Upper lobe of left lung (tissue), 4 donors: ENCODE results near the gene PCBP3.

Experiments used
- POLR2AphosphoS5 ChIP-seq, 2 donors: sonication (generic); formaldehyde crosslinking; IDR thresholded peaks; one replicate each; pipeline ENCODE4 v1.5.1; 2017; ENCODE audit warnings: antibody characterized with exemption in 2 of 2
- TF ChIP-seq, protein P1 (sequence below), 6 experiments: fragments of 450-650 bp in 4 of 6; fragments of 200-600 bp in 2 of 6; sonication (generic) in 2 of 6; IDR thresholded peaks; one replicate each; pipeline ENCODE4 v1.5.1; 2016 to 2019; ENCODE audit warnings: antibody characterized with exemption in 6 of 6

DNA sequence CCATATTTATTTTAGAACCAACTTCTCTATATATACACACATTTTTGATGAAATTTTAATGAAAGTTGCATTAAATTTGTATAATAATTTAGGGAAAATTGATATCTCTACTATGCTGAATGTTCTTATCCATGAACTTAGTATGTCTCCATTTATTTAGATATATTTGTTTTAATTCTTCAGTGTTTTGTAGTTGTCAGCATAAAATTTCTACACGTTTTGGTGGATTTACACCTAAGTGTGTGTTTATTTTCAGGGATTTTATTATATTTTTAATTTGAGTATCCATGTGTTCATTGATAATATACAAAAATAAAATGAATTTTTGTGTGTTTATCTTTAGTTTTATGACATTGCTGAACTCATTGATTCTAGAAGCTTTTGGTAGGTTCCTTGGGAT lies 36.7 kb downstream of the PCBP3 start:
- no peak for TF ChIP-seq POLR2AphosphoS5 (IDR thresholded peaks at IDR 0.05)
- TF ChIP-seq, protein P1, sequence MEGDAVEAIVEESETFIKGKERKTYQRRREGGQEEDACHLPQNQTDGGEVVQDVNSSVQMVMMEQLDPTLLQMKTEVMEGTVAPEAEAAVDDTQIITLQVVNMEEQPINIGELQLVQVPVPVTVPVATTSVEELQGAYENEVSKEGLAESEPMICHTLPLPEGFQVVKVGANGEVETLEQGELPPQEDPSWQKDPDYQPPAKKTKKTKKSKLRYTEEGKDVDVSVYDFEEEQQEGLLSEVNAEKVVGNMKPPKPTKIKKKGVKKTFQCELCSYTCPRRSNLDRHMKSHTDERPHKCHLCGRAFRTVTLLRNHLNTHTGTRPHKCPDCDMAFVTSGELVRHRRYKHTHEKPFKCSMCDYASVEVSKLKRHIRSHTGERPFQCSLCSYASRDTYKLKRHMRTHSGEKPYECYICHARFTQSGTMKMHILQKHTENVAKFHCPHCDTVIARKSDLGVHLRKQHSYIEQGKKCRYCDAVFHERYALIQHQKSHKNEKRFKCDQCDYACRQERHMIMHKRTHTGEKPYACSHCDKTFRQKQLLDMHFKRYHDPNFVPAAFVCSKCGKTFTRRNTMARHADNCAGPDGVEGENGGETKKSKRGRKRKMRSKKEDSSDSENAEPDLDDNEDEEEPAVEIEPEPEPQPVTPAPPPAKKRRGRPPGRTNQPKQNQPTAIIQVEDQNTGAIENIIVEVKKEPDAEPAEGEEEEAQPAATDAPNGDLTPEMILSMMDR (IDR thresholded peaks at IDR 0.05): no peak
